ENCODE measurements around the gene SRPK2. TPM values are rescaled to one million over a fixed set of nuclear protein-coding genes. Genes with fewer than 3 reads are reported as not detected.

Gene SRPK2
- total RNA-seq, 1 donor from 2014 or later: 58.5 TPM

DNA sequence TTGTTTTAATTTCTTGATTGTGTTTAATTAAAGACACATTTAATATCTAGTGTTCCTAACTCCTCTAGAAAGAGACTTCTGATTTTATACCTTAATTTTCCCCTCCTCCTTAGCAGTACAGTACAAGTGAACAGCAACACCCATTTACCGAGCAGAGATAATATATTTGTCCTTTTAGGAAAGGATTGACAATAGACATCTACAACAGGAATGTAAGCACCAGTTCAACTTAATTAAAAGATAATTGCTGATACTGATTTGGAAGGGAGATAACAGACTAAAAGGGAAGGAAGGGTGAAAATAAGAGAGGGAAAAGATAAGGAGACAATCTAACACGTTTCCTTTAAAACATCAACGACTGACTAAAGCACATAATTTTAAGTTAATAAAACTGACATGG lies 119.3 kb downstream of the SRPK2 start:
- no peak for TF ChIP-seq CTCF (IDR thresholded peaks at IDR 0.05)
- Mint-ChIP-seq H3K27me3 (ENCODE audit: low read depth) (no peaks in the 10 kb centered on the region), H3K27ac (ENCODE audit: unreplicated experiment) (peak overlapping the region; percentile 95), H3K36me3 (ENCODE audit: low read depth) (no peaks in the 10 kb centered on the region), H3K9me3 (ENCODE audit: low read depth) (no peaks in the 10 kb centered on the region), H3K4me3 (ENCODE audit: unreplicated experiment) (peak overlapping the region; percentile 71), H3K4me1 (ENCODE audit: low read depth) (peaks cover 41% of the 10 kb centered on the region)
- DNase-seq (ENCODE audit: low spot score): no peak

- H3K27me3 Mint-ChIP-seq (ENCODE audit: low read depth): no peaks in the 10 kb centered on the region
- TF ChIP-seq CTCF (IDR thresholded peaks at IDR 0.05): no peak
- peak overlapping the region; percentile 71 for H3K4me3 Mint-ChIP-seq (ENCODE audit: unreplicated experiment)
- no peaks in the 10 kb centered on the region for H3K9me3 Mint-ChIP-seq (ENCODE audit: low read depth)
- H3K4me1 Mint-ChIP-seq (ENCODE audit: low read depth): peaks cover 41% of the 10 kb centered on the region
- DNase-seq (ENCODE audit: low spot score): no peak
- no peaks in the 10 kb centered on the region for H3K36me3 Mint-ChIP-seq (ENCODE audit: low read depth)
- peak overlapping the region; percentile 95 for H3K27ac Mint-ChIP-seq (ENCODE audit: unreplicated experiment)
Measured at GRCh38 chr7:105268511-105269392, 120.0 kb downstream of the SRPK2 start.

GRCh38 chr7:105268056-105268455 lies 120.7 kb downstream of the SRPK2 start:
- no peaks in the 10 kb centered on the region for H3K9me3 Mint-ChIP-seq (ENCODE audit: low read depth)
- TF ChIP-seq CTCF (IDR thresholded peaks at IDR 0.05): peak; percentile 12
- no peak for DNase-seq (ENCODE audit: low spot score)
- no peaks in the 10 kb centered on the region for H3K27me3 Mint-ChIP-seq (ENCODE audit: low read depth)
- peaks cover 41% of the 10 kb centered on the region for H3K4me1 Mint-ChIP-seq (ENCODE audit: low read depth)
- no peaks in the 10 kb centered on the region for H3K36me3 Mint-ChIP-seq (ENCODE audit: low read depth)
- peak overlapping the region; percentile 71 for H3K4me3 Mint-ChIP-seq (ENCODE audit: unreplicated experiment)
- H3K27ac Mint-ChIP-seq (ENCODE audit: unreplicated experiment): peak overlapping the region; percentile 95

- H3K27ac Mint-ChIP-seq (ENCODE audit: unreplicated experiment): peak overlapping the region; percentile 82
- DNase-seq (ENCODE audit: low spot score): no peak
- TF ChIP-seq CTCF (IDR thresholded peaks at IDR 0.05): no peak
Measured at GRCh38 chr7:105267244-105267643, 121.5 kb downstream of the SRPK2 start.

DNA sequence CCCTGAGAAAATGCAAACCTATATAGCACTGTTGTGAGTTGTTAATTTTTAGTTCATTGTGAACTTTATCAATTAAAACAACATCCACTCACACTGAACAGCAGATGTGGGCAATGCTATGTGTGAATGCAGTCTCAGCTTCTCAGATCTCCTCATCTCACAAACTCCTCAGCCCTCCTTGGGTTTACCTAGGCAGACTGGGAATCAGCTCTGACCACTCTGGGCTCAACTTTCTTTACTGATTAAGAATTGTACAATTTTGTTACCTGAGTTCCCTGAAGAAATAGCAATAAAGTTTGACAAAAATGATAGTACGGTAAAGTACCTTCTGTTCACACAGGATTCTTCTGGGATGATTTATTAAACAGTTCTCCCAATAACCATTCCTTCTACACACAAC lies 124.0 kb downstream of the SRPK2 start:
- Mint-ChIP-seq H3K4me3 (ENCODE audit: unreplicated experiment) (no peak overlapping the region), H3K4me1 (ENCODE audit: low read depth) (peaks cover 47% of the 10 kb centered on the region), H3K27ac (ENCODE audit: unreplicated experiment) (no peak overlapping the region), H3K27me3 (ENCODE audit: low read depth) (no peaks in the 10 kb centered on the region), H3K36me3 (ENCODE audit: low read depth) (peaks cover 4% of the 10 kb centered on the region), H3K9me3 (ENCODE audit: low read depth) (peaks cover 5% of the 10 kb centered on the region)
- TF ChIP-seq CTCF (IDR thresholded peaks at IDR 0.05): no peak
- DNase-seq (ENCODE audit: low spot score): no peak

More at GRCh38 chr7:105267244-105267643, 121.5 kb downstream of the SRPK2 start:
- H3K4me1 Mint-ChIP-seq (ENCODE audit: low read depth): peaks cover 45% of the 10 kb centered on the region
- no peaks in the 10 kb centered on the region for H3K27me3 Mint-ChIP-seq (ENCODE audit: low read depth)
- no peaks in the 10 kb centered on the region for H3K36me3 Mint-ChIP-seq (ENCODE audit: low read depth)
- H3K4me3 Mint-ChIP-seq (ENCODE audit: unreplicated experiment): peak overlapping the region; percentile 26
- no peaks in the 10 kb centered on the region for H3K9me3 Mint-ChIP-seq (ENCODE audit: low read depth)
